CD14-positive monocyte (primary cell): ENCODE measurements around the gene REG1A. TPM values are rescaled to one million over a fixed set of nuclear protein-coding genes. Genes with fewer than 3 reads are reported as not detected.

Source experiments
- DNase-seq, 3 donors: peaks; one replicate each; pipeline ENCODE4 v3.0.0-alpha.2; 2011 to 2022
- H2AFZ ChIP-seq: 2 replicates; pipeline ENCODE4 v1.6.0; 2012; ENCODE audit warnings: mild to moderate bottlenecking, low read depth, low read length, inconsistent platforms; ENCODE audit not compliant: insufficient read depth, poor library complexity, severe bottlenecking
- H3K27ac ChIP-seq, 2 donors: 1 replicate in 1 of 2; 2 replicates in 1 of 2; pipeline ENCODE4 v1.5.1; 2012 to 2013; ENCODE audit warnings: low read length in 2 of 2, control low read depth in 1 of 2, inconsistent platforms in 1 of 2, low read depth in 1 of 2, mild to moderate bottlenecking in 1 of 2
- H3K27me3 ChIP-seq, 2 donors: one replicate each; pipeline versions ENCODE4 v1.6.0 to v1.6.1; 2011 to 2013; ENCODE audit warnings: low read length in 2 of 2; ENCODE audit not compliant: control insufficient read depth in 2 of 2, insufficient read depth in 2 of 2
- H3K36me3 ChIP-seq, 2 donors: replicated peaks in 1 of 2; 1 replicate in 1 of 2; 2 replicates in 1 of 2; pipeline versions ENCODE4 v1.5.1 to v1.6.1; 2012 to 2013; ENCODE audit warnings: low read length in 2 of 2, control low read depth in 1 of 2, inconsistent platforms in 1 of 2, mild to moderate bottlenecking in 1 of 2; ENCODE audit not compliant: insufficient read depth in 2 of 2, control insufficient read depth in 1 of 2
- H3K4me1 ChIP-seq, 2 donors: 1 replicate in 1 of 2; 2 replicates in 1 of 2; pipeline versions ENCODE4 v1.5.1 to v1.6.1; 2012 to 2013; ENCODE audit warnings: low read length in 2 of 2, control low read depth in 1 of 2, inconsistent platforms in 1 of 2, mild to moderate bottlenecking in 1 of 2, moderate library complexity in 1 of 2; ENCODE audit not compliant: insufficient read depth in 2 of 2, control insufficient read depth in 1 of 2
- H3K4me2 ChIP-seq: replicated peaks from 2 replicates; pipeline ENCODE3; 2012; ENCODE audit warnings: low read length, moderate library complexity, mild to moderate bottlenecking; ENCODE audit not compliant: poor library complexity, severe bottlenecking; ENCODE audit errors: extremely low read depth
- H3K4me3 ChIP-seq, 3 experiments: fragments of 200-600 bp in 1 of 3; sonication (generic) in 1 of 3; replicated peaks in 1 of 3; 1 replicate in 2 of 3; 2 replicates in 1 of 3; pipeline ENCODE4 v1.5.1; 2011 to 2013; ENCODE audit warnings: low read length in 3 of 3, mild to moderate bottlenecking in 3 of 3, control low read depth in 2 of 3, low read depth in 2 of 3, inconsistent platforms in 1 of 3, moderate library complexity in 1 of 3
- H3K79me2 ChIP-seq: 2 replicates; pipeline ENCODE4 v1.6.0; 2012; ENCODE audit warnings: mild to moderate bottlenecking, control low read depth, inconsistent platforms, low read length, moderate library complexity; ENCODE audit not compliant: insufficient read depth
- H3K9ac ChIP-seq: 2 replicates; pipeline ENCODE4 v1.6.0; 2017; ENCODE audit warnings: low read length, mild to moderate bottlenecking; ENCODE audit not compliant: insufficient read depth, poor library complexity, severe bottlenecking
- H3K9me3 ChIP-seq, 2 donors: replicated peaks in 1 of 2; 1 replicate in 1 of 2; 2 replicates in 1 of 2; pipeline versions ENCODE4 v1.5.1 to v1.6.1; 2012 to 2013; ENCODE audit warnings: low read length in 2 of 2, control low read depth in 1 of 2; ENCODE audit not compliant: control insufficient read depth in 1 of 2, insufficient read depth in 1 of 2
- H4K20me1 ChIP-seq: 2 replicates; pipeline ENCODE4 v1.6.0; 2012; ENCODE audit warnings: mild to moderate bottlenecking, low read length, control low read depth, moderate library complexity; ENCODE audit not compliant: insufficient read depth
- H3K27ac Mint-ChIP-seq, 7 donors: one replicate each; pipeline ENCODE4 v1.8.0; 2020; ENCODE audit warnings: mild to moderate bottlenecking in 7 of 7, mixed read lengths in 7 of 7, moderate library complexity in 6 of 7, inconsistent platforms in 2 of 7
- H3K27me3 Mint-ChIP-seq, 3 donors: one replicate each; pipeline ENCODE4 v1.8.0; 2021 to 2022; ENCODE audit warnings: low read depth in 3 of 3, mild to moderate bottlenecking in 3 of 3, mixed read lengths in 3 of 3, moderate library complexity in 3 of 3, inconsistent platforms in 1 of 3
- H3K36me3 Mint-ChIP-seq, 2 donors: one replicate each; pipeline ENCODE4 v1.8.0; 2020; ENCODE audit warnings: mixed read lengths in 2 of 2, inconsistent platforms in 1 of 2, mild to moderate bottlenecking in 1 of 2
- H3K4me1 Mint-ChIP-seq: one replicate; pipeline ENCODE4 v1.8.0; 2020; ENCODE audit warnings: mild to moderate bottlenecking, mixed read lengths
- H3K4me3 Mint-ChIP-seq, 2 donors: one replicate each; pipeline ENCODE4 v1.8.0; 2020; ENCODE audit warnings: mild to moderate bottlenecking in 2 of 2, mixed read lengths in 2 of 2, moderate library complexity in 1 of 2
- H3K9me3 Mint-ChIP-seq, 7 donors: one replicate each; pipeline ENCODE4 v1.8.0; 2020 to 2022; ENCODE audit warnings: mixed read lengths in 7 of 7, mild to moderate bottlenecking in 6 of 7, moderate library complexity in 6 of 7, inconsistent platforms in 2 of 7
- WGBS: methylation state at CpG from one replicate; pipeline ENCODE4 v1.1.5; 2013; ENCODE audit warnings: missing lambda C conversion rate; ENCODE audit not compliant: insufficient coverage; 5-methylcytosine and 5-hydroxymethylcytosine counted together
- intact Hi-C, 2 donors: fragments of 100-400 bp; cut with micrococcal nuclease; formaldehyde crosslinking; loops; one replicate each; pipeline versions ENCODE4 v1.15.0 to v1.15.1; 2023
- polyA plus RNA-seq, 3 donors: library from polyadenylated mRNA; depleted of rRNA in 1 of 3; unstranded in 2 of 3; stranded (reverse) in 1 of 3; fragments of 300-500 nt in 2 of 3; fragments of >200 nt in 1 of 3; fragmentation: Illumina TruSeq in 2 of 3; gene quantifications; 1 replicate in 2 of 3; 2 replicates in 1 of 3; pipeline ENCODE4 v1.2.3, GENCODE V29; 2012 to 2021
- TF ChIP-seq, protein P1 (sequence below): fragments of 200-600 bp; IDR thresholded peaks from one replicate; pipeline ENCODE4 v1.8.0; 2022; ENCODE audit warnings: antibody characterized with exemption, mild to moderate bottlenecking

REG1A gene
- polyA plus RNA-seq, 3 donors, result not detected

DNA sequence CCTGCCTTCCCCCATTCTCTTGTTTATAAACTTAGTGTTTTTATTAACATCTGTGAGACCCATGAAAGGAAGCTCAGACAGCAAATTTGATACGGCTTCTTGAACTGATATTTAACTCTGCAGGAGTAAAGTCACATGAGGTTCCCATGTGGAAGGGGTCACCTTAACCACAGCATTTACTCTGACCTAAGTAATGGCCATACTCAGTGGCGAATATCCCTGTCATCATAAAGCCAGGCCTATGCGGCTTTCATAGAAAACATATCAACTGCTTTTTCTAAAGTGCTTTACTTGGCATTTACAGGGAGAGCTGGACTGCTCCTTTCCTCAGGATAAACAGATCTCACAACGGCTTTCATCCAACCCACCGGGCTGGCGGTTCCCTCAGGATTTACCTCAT is 9.0 kb downstream of the REG1A start:
- H3K4me3 Mint-ChIP-seq, result no peak overlapping the region
- H3K27ac Mint-ChIP-seq, result peak overlapping the region in 1 of 7 donors; percentile 43
- Histone ChIP-seq H3K27ac (no peak overlapping the region), H3K79me2 (no peaks in the 10 kb centered on the region), H3K36me3 (no peaks in the 10 kb centered on the region), H4K20me1 (no peaks in the 10 kb centered on the region), H3K4me2 (no peak overlapping the region), H3K27me3 (no peaks in the 10 kb centered on the region), H3K9me3 (no peaks in the 10 kb centered on the region), H3K4me3 (no peak overlapping the region), H3K4me1 (no peaks in the 10 kb centered on the region), H3K9ac (no peak overlapping the region), H2AFZ (no peak overlapping the region)
- peaks cover 0 to 10% (median 2%) of the 10 kb centered on the region in 7 donors for H3K9me3 Mint-ChIP-seq
- TF ChIP-seq, protein P1, sequence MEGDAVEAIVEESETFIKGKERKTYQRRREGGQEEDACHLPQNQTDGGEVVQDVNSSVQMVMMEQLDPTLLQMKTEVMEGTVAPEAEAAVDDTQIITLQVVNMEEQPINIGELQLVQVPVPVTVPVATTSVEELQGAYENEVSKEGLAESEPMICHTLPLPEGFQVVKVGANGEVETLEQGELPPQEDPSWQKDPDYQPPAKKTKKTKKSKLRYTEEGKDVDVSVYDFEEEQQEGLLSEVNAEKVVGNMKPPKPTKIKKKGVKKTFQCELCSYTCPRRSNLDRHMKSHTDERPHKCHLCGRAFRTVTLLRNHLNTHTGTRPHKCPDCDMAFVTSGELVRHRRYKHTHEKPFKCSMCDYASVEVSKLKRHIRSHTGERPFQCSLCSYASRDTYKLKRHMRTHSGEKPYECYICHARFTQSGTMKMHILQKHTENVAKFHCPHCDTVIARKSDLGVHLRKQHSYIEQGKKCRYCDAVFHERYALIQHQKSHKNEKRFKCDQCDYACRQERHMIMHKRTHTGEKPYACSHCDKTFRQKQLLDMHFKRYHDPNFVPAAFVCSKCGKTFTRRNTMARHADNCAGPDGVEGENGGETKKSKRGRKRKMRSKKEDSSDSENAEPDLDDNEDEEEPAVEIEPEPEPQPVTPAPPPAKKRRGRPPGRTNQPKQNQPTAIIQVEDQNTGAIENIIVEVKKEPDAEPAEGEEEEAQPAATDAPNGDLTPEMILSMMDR, result no peak
- peaks cover 0 to 8% (median 2%) of the 10 kb centered on the region in 3 donors for H3K27me3 Mint-ChIP-seq
- no peaks in the 10 kb centered on the region for H3K4me1 Mint-ChIP-seq
- DNase-seq, result no peak
- WGBS, result 86% methylated on average over 2 of the region's 6 CpGs
- intact Hi-C loops, result no loop called here
- H3K36me3 Mint-ChIP-seq, result no peaks in the 10 kb centered on the region

DNA sequence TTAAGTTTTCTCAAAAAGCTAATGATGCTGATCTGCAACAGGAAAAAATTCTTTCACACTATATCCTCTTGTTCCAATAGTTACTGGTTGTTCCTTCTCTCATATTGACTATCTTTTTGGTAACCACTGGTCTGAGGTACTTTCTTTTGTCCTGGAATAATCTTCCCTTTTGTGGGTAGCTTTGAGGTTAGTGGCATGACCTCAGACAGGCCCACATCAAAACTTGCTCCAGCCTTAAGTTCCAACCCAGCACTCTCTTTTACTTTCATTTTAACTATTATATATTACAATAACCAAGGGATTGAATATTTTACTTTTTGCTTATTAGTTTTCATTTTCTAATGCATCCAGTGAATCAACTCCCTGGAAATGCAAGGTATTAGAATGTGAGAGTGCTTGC is 9.5 kb downstream of the REG1A start:
- Histone ChIP-seq H3K4me2 (no peak overlapping the region), H3K4me1 (no peaks in the 10 kb centered on the region), H3K79me2 (no peaks in the 10 kb centered on the region), H3K27me3 (no peaks in the 10 kb centered on the region), H3K9ac (no peak overlapping the region), H3K36me3 (no peaks in the 10 kb centered on the region), H2AFZ (no peak overlapping the region), H3K27ac (no peak overlapping the region), H4K20me1 (no peaks in the 10 kb centered on the region), H3K9me3 (no peaks in the 10 kb centered on the region), H3K4me3 (no peak overlapping the region)
- Mint-ChIP-seq H3K9me3 (peaks cover 0 to 10% (median 3%) of the 10 kb centered on the region in 7 donors), H3K4me3 (no peak overlapping the region), H3K27me3 (peaks cover 0 to 8% (median 2%) of the 10 kb centered on the region in 3 donors), H3K27ac (no peak overlapping the region), H3K36me3 (no peaks in the 10 kb centered on the region), H3K4me1 (no peaks in the 10 kb centered on the region)
- TF ChIP-seq, protein P1, result no peak
- intact Hi-C loops, result no loop called here
- no peak for DNase-seq
